Measurements from ENCODE around the gene ADGRG4. TPM values are rescaled to one million over a fixed set of nuclear protein-coding genes. Genes with fewer than 3 reads are reported as not detected.

Gene ADGRG4
- total and polyA plus RNA-seq, 7 donors, result under 0.01 TPM; not detected in 6

- no peak for DNase-seq
- no peaks in the 10 kb centered on the region for H3K4me1 ChIP-seq
- no peak overlapping the region for H3K27ac ChIP-seq
- no peaks in the 10 kb centered on the region for H3K27me3 ChIP-seq
- intact Hi-C loops (cut with DNase I), result no loop called here
- H3K9me3 ChIP-seq, result no peaks in the 10 kb centered on the region
- no peaks in the 10 kb centered on the region for H3K36me3 ChIP-seq
- TF ChIP-seq CTCF (IDR thresholded peaks at IDR 0.05) (no peak), POLR2AphosphoS5 (IDR thresholded peaks at IDR 0.05) (no peak), EP300 (IDR thresholded peaks at IDR 0.05) (no peak), POLR2A (IDR thresholded peaks at IDR 0.05) (no peak)
- H3K4me3 ChIP-seq, result no peak overlapping the region
Observed at GRCh38 chrX:136344320-136344719, 43.6 kb downstream of the ADGRG4 start.

- Histone ChIP-seq H3K27ac (no peak overlapping the region), H3K4me1 (no peaks in the 10 kb centered on the region), H3K36me3 (no peaks in the 10 kb centered on the region), H3K9me3 (no peaks in the 10 kb centered on the region), H3K4me3 (no peak overlapping the region), H3K27me3 (no peaks in the 10 kb centered on the region)
- intact Hi-C loops (cut with DNase I), result no loop called here
- 53 to 73% methylated on average over 2 of the region's 2 CpGs for WGBS, 2 donors
- no peak for DNase-seq
- TF ChIP-seq POLR2A (IDR thresholded peaks at IDR 0.05) (no peak), POLR2AphosphoS5 (IDR thresholded peaks at IDR 0.05) (no peak), CTCF (IDR thresholded peaks at IDR 0.05) (no peak), EP300 (IDR thresholded peaks at IDR 0.05) (no peak)
Observed at GRCh38 chrX:136346506-136346905, 45.7 kb downstream of the ADGRG4 start.

DNA sequence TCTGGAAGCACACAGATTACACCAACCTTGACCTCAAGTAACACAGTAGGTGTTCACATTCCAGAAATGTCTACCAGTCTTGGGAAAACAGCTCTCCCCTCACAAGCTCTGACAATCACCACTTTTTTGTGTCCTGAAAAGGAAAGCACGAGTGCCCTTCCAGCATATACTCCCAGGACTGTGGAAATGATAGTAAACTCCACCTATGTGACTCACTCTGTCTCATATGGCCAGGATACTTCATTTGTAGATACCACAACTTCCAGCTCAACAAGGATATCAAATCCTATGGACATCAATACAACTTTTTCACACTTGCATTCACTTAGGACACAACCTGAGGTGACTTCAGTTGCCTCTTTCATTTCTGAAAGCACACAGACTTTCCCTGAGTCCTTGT is 46.9 kb downstream of the ADGRG4 start:
- no peaks in the 10 kb centered on the region for H3K36me3 ChIP-seq
- intact Hi-C loops (cut with DNase I), result no loop called here
- 83 to 93% methylated on average over 1 of the region's 1 CpG for WGBS, 2 donors
- no peaks in the 10 kb centered on the region for H3K4me1 ChIP-seq
- no peaks in the 10 kb centered on the region for H3K27me3 ChIP-seq
- H3K9me3 ChIP-seq, result no peaks in the 10 kb centered on the region
- no peak overlapping the region for H3K4me3 ChIP-seq
- TF ChIP-seq EP300 (IDR thresholded peaks at IDR 0.05), result no peak
- no peak for TF ChIP-seq POLR2AphosphoS5 (IDR thresholded peaks at IDR 0.05)
- no peak for TF ChIP-seq POLR2A (IDR thresholded peaks at IDR 0.05)
- no peak for TF ChIP-seq CTCF (IDR thresholded peaks at IDR 0.05)
- no peak overlapping the region for H3K27ac ChIP-seq
- DNase-seq, result no peak

- no peak for TF ChIP-seq EP300 (IDR thresholded peaks at IDR 0.05)
- TF ChIP-seq POLR2AphosphoS5 (IDR thresholded peaks at IDR 0.05), result no peak
- TF ChIP-seq CTCF (IDR thresholded peaks at IDR 0.05), result no peak
- TF ChIP-seq POLR2A (IDR thresholded peaks at IDR 0.05), result no peak
- H3K4me1 ChIP-seq, result no peaks in the 10 kb centered on the region
- no peak overlapping the region for H3K27ac ChIP-seq
- intact Hi-C loops (cut with DNase I), result no loop called here
- no peaks in the 10 kb centered on the region for H3K36me3 ChIP-seq
- 82 to 87% methylated on average over 4 of the region's 4 CpGs for WGBS, 2 donors
- no peaks in the 10 kb centered on the region for H3K27me3 ChIP-seq
- no peak for DNase-seq
- no peaks in the 10 kb centered on the region for H3K9me3 ChIP-seq
- no peak overlapping the region for H3K4me3 ChIP-seq
Observed at GRCh38 chrX:136353526-136354093, 52.8 kb downstream of the ADGRG4 start.

GRCh38 chrX:136354201-136354600 is 53.4 kb downstream of the ADGRG4 start:
- no peaks in the 10 kb centered on the region for H3K9me3 ChIP-seq
- 63 to 73% methylated on average over 4 of the region's 4 CpGs for WGBS, 2 donors
- intact Hi-C loops (cut with DNase I), result no loop called here
- no peaks in the 10 kb centered on the region for H3K27me3 ChIP-seq
- H3K4me3 ChIP-seq, result no peak overlapping the region
- no peaks in the 10 kb centered on the region for H3K36me3 ChIP-seq
- no peak overlapping the region for H3K27ac ChIP-seq
- TF ChIP-seq POLR2AphosphoS5 (IDR thresholded peaks at IDR 0.05), result no peak
- no peak for TF ChIP-seq CTCF (IDR thresholded peaks at IDR 0.05)
- TF ChIP-seq EP300 (IDR thresholded peaks at IDR 0.05), result no peak
- TF ChIP-seq POLR2A (IDR thresholded peaks at IDR 0.05), result no peak
- no peaks in the 10 kb centered on the region for H3K4me1 ChIP-seq
- DNase-seq, result no peak
